Measurements from ENCODE around the gene MPEG1.

Gene MPEG1

DNA sequence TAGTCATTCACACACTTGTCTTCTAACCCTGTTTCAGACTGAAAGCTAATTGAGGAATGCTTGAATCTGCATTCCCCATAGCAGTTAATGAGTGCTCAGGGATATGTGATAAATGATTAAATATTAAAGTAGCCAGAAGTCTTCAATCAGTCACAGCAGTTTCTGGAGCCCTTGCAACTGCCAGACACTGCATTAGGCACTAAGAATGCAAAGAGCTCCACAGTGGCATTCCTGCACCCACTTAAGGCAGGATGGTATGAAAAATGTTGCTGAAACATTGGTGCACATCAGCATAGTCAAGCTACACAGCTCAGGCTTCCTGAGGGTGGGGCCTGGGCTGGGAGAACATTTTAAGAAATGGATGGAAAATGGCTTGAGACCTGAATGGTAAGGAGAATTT is 34.3 kb downstream of the MPEG1 start:
- TF ChIP-seq SNAI2 (CRISPR knock-in tag; IDR thresholded peaks at IDR 0.05) (no peak), ESRRG (CRISPR knock-in tag; IDR thresholded peaks at IDR 0.05) (no peak), ZFP3 (CRISPR knock-in tag; IDR thresholded peaks at IDR 0.05) (no peak), PPARA (CRISPR knock-in tag; IDR thresholded peaks at IDR 0.05; ENCODE audit: borderline replicate concordance) (no peak), CSRNP3 (CRISPR knock-in tag; IDR thresholded peaks at IDR 0.05) (no peak), ZFP30 (CRISPR knock-in tag; IDR thresholded peaks at IDR 0.05) (no peak), GLIS3 (CRISPR knock-in tag; IDR thresholded peaks at IDR 0.05) (no peak)
- TF ChIP-seq, protein P1, sequence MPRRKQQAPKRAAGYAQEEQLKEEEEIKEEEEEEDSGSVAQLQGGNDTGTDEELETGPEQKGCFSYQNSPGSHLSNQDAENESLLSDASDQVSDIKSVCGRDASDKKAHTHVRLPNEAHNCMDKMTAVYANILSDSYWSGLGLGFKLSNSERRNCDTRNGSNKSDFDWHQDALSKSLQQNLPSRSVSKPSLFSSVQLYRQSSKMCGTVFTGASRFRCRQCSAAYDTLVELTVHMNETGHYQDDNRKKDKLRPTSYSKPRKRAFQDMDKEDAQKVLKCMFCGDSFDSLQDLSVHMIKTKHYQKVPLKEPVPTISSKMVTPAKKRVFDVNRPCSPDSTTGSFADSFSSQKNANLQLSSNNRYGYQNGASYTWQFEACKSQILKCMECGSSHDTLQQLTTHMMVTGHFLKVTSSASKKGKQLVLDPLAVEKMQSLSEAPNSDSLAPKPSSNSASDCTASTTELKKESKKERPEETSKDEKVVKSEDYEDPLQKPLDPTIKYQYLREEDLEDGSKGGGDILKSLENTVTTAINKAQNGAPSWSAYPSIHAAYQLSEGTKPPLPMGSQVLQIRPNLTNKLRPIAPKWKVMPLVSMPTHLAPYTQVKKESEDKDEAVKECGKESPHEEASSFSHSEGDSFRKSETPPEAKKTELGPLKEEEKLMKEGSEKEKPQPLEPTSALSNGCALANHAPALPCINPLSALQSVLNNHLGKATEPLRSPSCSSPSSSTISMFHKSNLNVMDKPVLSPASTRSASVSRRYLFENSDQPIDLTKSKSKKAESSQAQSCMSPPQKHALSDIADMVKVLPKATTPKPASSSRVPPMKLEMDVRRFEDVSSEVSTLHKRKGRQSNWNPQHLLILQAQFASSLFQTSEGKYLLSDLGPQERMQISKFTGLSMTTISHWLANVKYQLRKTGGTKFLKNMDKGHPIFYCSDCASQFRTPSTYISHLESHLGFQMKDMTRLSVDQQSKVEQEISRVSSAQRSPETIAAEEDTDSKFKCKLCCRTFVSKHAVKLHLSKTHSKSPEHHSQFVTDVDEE (CRISPR knock-in tag; IDR thresholded peaks at IDR 0.05): no peak
- no peak for ATAC-seq

DNA sequence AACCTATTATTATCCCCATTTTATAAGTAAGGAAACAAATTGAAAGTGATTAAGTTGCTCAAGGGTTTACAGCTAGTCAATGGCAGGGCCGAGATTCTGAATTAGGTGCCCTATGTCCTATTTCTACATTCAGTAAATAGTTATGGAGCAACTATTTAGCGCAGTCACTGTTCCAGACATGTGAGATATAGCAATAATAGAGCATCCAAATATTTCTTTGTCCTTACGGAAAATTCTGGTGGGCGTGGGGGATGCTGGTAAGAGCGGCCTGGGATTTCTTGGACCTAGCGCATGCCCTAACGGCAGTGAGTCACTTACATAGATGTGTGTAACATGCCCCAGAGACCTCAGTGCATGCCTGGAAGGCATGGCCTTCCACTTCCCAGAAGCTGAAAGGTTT is 36.4 kb downstream of the MPEG1 start:
- no peak for ATAC-seq
- TF ChIP-seq CSDC2 (CRISPR knock-in tag; IDR thresholded peaks at IDR 0.05) (no peak), ZC3H10 (CRISPR knock-in tag; IDR thresholded peaks at IDR 0.05) (no peak), TCF4 (CRISPR knock-in tag; IDR thresholded peaks at IDR 0.05; ENCODE audit: borderline replicate concordance) (no peak), ISL1 (CRISPR knock-in tag; IDR thresholded peaks at IDR 0.05) (no peak), ZFP3 (CRISPR knock-in tag; IDR thresholded peaks at IDR 0.05) (no peak)
- TF ChIP-seq, protein P2, sequence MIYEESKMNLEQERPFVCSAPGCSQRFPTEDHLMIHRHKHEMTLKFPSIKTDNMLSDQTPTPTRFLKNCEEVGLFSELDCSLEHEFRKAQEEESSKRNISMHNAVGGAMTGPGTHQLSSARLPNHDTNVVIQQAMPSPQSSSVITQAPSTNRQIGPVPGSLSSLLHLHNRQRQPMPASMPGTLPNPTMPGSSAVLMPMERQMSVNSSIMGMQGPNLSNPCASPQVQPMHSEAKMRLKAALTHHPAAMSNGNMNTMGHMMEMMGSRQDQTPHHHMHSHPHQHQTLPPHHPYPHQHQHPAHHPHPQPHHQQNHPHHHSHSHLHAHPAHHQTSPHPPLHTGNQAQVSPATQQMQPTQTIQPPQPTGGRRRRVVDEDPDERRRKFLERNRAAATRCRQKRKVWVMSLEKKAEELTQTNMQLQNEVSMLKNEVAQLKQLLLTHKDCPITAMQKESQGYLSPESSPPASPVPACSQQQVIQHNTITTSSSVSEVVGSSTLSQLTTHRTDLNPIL (CRISPR knock-in tag; IDR thresholded peaks at IDR 0.05; ENCODE audit: low read depth): no peak

GRCh38 chr11:59175091-59175501 is 37.6 kb downstream of the MPEG1 start:
- no peak for TF ChIP-seq TCF4 (CRISPR knock-in tag; IDR thresholded peaks at IDR 0.05; ENCODE audit: borderline replicate concordance)
- TF ChIP-seq ZNF70 (CRISPR knock-in tag; IDR thresholded peaks at IDR 0.05): no peak
- TF ChIP-seq BACH2 (CRISPR knock-in tag; IDR thresholded peaks at IDR 0.05; ENCODE audit: borderline replicate concordance): no peak
- no peak for TF ChIP-seq GLIS3 (CRISPR knock-in tag; IDR thresholded peaks at IDR 0.05)
- TF ChIP-seq ESRRG (CRISPR knock-in tag; IDR thresholded peaks at IDR 0.05): no peak
- no peak for TF ChIP-seq SNAI2 (CRISPR knock-in tag; IDR thresholded peaks at IDR 0.05)
- TF ChIP-seq PPARA (CRISPR knock-in tag; IDR thresholded peaks at IDR 0.05; ENCODE audit: borderline replicate concordance): no peak
- ATAC-seq: no peak

GRCh38 chr11:59174664-59175033 is 38.1 kb downstream of the MPEG1 start:
- TF ChIP-seq CSDC2 (CRISPR knock-in tag; IDR thresholded peaks at IDR 0.05) (no peak), TCF4 (CRISPR knock-in tag; IDR thresholded peaks at IDR 0.05; ENCODE audit: borderline replicate concordance) (no peak), BACH2 (CRISPR knock-in tag; IDR thresholded peaks at IDR 0.05; ENCODE audit: borderline replicate concordance) (no peak), ZNF565 (CRISPR knock-in tag; conservative IDR thresholded peaks at IDR 0.05; ENCODE audit: low read depth) (no peak), ZNF70 (CRISPR knock-in tag; IDR thresholded peaks at IDR 0.05) (no peak), ISL1 (CRISPR knock-in tag; IDR thresholded peaks at IDR 0.05) (no peak), TOX (CRISPR knock-in tag; IDR thresholded peaks at IDR 0.05; ENCODE audit: borderline replicate concordance) (no peak), ESRRG (CRISPR knock-in tag; IDR thresholded peaks at IDR 0.05) (no peak)
- TF ChIP-seq, protein P2 (CRISPR knock-in tag; IDR thresholded peaks at IDR 0.05; ENCODE audit: low read depth): no peak
- TF ChIP-seq, protein P3, sequence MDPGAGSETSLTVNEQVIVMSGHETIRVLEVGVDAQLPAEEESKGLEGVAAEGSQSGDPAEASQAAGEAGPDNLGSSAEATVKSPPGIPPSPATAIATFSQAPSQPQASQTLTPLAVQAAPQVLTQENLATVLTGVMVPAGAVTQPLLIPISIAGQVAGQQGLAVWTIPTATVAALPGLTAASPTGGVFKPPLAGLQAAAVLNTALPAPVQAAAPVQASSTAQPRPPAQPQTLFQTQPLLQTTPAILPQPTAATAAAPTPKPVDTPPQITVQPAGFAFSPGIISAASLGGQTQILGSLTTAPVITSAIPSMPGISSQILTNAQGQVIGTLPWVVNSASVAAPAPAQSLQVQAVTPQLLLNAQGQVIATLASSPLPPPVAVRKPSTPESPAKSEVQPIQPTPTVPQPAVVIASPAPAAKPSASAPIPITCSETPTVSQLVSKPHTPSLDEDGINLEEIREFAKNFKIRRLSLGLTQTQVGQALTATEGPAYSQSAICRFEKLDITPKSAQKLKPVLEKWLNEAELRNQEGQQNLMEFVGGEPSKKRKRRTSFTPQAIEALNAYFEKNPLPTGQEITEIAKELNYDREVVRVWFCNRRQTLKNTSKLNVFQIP (CRISPR knock-in tag; IDR thresholded peaks at IDR 0.05; ENCODE audit: borderline replicate concordance, low read depth): no peak
- TF ChIP-seq, protein P1 (CRISPR knock-in tag; IDR thresholded peaks at IDR 0.05): no peak
- ATAC-seq: no peak

Data from SK-N-SH treated with all-trans-retinoic acid at 6 μM for 48 hours (cell line).